ENCODE results near the gene PCDHB5.
"Not testable (repeated sequence)": the region's sequence is repeated elsewhere in the genome, so short reads cannot be mapped to it uniquely, and the experiment has no call there.

The PCDHB5 gene

DNA sequence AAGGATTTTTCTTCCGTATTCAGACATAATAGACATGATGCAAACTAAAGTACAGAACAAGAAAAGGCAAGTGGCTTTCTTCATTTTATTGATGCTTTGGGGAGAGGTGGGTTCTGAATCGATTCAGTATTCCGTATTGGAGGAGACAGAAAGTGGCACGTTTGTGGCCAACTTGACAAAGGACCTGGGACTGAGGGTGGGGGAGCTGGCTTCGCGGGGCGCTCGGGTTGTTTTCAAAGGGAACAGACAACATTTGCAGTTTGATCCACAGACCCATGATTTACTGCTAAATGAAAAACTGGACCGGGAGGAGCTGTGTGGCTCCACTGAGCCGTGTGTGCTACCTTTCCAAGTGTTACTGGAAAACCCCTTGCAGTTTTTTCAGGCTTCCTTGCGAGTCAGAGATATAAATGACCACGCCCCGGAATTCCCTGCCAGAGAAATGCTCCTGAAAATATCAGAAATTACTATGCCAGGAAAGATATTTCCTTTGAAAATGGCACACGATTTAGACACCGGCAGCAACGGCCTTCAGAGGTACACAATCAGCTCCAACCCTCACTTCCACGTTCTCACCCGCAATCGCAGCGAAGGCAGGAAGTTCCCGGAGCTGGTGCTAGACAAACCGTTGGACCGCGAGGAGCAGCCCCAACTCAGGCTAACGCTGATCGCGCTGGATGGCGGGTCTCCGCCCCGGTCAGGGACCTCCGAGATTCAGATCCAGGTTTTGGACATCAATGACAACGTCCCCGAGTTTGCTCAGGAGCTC, 15.4 kb downstream of the PCDHB5 start:
- no peak overlapping the region for H3K4me3 ChIP-seq (ENCODE audit: low read depth, low read length)
- DNase-seq (ENCODE audit: low read depth): no peak

GRCh38 chr5:141150993-141151325, 16.0 kb downstream of the PCDHB5 start:
- no peak overlapping the region for H3K4me3 ChIP-seq (ENCODE audit: low read depth, low read length)
- DNase-seq (ENCODE audit: low read depth): no peak

DNA sequence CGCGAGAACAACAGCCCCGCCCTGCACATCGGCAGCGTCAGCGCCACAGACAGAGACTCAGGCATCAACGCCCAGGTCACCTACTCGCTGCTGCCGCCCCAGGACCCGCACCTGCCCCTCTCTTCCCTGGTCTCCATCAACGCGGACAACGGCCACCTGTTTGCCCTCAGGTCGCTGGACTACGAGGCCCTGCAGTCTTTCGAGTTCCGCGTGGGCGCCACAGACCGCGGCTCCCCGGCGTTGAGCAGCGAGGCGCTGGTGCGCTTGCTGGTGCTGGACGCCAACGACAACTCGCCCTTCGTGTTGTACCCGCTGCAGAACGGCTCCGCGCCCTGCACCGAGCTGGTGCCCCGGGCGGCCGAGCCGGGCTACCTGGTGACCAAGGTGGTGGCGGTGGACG, 16.6 kb downstream of the PCDHB5 start:
- DNase-seq (ENCODE audit: low read depth); H3K4me3 ChIP-seq (ENCODE audit: low read depth, low read length): not testable (repeated sequence)

DNA sequence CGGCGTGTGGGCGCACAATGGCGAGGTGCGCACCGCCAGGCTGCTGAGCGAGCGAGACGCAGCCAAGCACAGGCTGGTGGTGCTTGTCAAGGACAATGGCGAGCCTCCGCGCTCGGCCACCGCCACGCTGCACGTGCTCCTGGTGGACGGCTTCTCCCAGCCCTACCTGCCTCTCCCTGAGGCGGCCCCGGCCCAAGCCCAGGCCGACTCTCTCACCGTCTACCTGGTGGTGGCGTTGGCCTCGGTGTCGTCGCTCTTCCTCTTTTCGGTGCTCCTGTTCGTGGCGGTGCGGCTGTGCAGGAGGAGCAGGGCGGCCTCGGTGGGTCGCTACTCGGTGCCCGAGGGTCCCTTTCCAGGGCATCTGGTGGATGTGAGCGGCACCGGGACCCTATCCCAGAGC, 17.1 kb downstream of the PCDHB5 start:
- not testable (repeated sequence) for H3K4me3 ChIP-seq (ENCODE audit: low read depth, low read length); DNase-seq (ENCODE audit: low read depth)

DNA sequence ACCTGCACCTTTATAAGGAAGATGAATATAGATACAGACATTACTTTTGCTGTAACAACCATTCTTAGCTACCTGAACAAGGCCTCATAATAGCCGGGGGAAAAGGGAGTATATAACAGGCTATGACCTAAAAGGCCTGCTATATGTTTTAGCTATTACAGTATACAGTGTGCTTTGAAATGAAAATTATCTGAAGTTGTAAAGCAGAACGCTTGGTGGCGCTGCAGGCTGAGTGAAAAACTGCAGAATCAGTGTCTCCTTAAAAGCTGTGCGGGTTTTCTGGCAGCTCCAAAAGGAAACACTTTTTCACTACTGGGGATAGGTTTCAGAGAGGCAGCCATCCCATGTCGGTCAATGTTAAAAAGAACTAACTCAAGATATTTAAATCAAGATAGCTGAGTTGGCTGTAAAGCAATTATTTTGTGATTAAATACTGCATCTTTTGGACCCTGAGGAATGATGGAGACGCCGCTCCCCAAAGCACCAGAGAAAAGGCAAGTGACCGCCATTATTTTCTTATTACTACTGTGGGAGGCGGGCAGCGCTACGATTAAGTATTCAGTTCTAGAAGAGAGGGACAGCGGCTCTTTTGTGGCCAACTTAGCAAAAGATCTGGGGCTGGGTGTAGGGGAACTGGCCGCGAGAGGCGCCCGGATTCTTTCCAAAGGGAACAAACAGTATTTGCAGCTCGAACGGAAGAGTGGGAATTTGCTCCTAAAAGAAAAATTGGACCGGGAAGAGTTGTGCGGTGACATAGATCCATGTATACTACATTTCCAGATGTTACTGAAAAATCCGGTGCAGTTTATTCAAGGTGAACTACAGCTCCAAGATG, 20.8 kb downstream of the PCDHB5 start:
- no peak overlapping the region for H3K4me3 ChIP-seq (ENCODE audit: low read depth, low read length)

GRCh38 chr5:141157356-141157755, 22.4 kb downstream of the PCDHB5 start:
- not testable (repeated sequence) for H3K4me3 ChIP-seq (ENCODE audit: low read depth, low read length); DNase-seq (ENCODE audit: low read depth)

More for the DNA sequence above, 20.8 kb downstream of the PCDHB5 start:
- DNase-seq (ENCODE audit: low read depth): no peak

DNA sequence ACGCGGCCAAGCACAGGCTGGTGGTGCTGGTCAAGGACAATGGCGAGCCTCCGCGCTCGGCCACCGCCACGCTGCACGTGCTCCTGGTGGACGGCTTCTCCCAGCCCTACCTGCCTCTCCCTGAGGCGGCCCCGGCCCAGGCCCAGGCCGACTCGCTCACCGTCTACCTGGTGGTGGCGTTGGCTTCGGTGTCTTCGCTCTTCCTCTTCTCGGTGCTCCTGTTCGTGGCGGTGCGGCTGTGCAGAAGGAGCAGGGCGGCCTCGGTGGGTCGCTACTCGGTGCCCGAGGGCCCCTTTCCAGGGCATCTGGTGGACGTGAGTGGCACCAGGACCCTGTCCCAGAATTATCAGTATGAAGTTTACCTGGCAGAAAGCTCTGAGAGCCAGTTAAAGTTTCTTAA, 22.9 kb downstream of the PCDHB5 start:
- DNase-seq (ENCODE audit: low read depth); H3K4me3 ChIP-seq (ENCODE audit: low read depth, low read length): not testable (repeated sequence)

DNA sequence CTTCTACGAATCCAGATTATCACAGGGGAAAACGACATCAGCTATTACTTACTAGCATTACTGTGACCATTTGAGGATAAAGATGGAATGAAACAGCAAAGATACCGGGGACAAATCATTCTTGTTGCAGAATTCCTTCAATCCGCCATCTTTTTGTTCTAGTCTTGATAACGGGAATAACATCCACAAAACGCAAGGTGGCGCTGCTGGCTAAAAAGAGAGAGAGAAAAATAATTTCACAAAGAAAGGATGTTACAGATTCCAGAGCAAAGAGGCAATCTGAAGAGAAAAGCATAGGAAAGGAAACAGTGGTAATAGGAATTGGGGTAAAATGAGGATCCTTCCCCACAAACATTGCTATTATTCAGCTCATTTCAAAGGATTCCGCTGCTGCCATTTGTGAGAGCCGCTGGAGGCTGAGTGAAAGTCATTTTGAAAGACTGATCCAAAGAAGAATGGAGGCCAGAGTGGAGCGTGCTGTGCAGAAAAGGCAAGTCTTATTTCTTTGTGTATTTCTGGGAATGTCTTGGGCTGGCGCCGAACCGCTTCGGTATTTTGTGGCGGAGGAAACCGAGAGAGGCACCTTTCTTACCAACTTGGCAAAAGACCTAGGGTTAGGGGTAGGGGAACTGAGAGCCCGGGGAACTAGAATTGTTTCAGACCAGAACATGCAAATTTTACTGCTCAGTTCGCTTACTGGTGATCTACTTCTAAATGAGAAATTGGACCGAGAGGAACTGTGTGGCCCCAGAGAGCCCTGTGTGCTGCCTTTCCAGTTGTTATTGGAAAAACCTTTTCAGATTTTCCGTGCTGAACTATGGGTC, 37.6 kb downstream of the PCDHB5 start, which contains the start of gene PCDHB7:
PCDHB7 (plus strand) TSS at position 264 of the 824 bp plus-strand sequence; CDS start at position 456, 192 bp downstream.
- peak within 1 kb of the TSS; percentile 18 for H3K4me3 ChIP-seq (ENCODE audit: low read depth, low read length)
- no peak for DNase-seq (ENCODE audit: low read depth)

- not testable (repeated sequence) for H3K4me3 ChIP-seq (ENCODE audit: low read depth, low read length); DNase-seq (ENCODE audit: low read depth)
These were observed 39.5 kb downstream of the PCDHB5 start for GRCh38 chr5:141174291-141175104.

DNA sequence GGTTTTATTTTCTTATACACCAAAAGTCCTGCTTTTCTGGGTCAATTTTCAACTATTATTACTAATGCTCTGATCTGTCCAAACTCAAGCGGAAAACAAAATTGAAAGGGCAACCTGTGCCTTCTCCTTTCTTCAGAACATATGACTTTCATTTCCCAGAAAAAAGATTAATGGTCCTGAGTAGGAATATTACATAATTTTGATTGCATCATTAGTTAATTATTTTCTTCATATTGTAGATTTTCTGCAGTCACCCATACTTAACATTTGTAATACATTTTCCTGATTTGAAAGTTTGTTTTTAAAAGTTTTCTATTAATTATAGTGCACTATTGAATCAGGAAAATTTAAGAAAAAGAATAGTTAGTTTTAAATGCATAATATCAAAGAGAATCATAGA, 40.9 kb downstream of the PCDHB5 start:
- H3K4me3 ChIP-seq (ENCODE audit: low read depth, low read length): no peak overlapping the region
- no peak for DNase-seq (ENCODE audit: low read depth)

GRCh38 chr5:141177577-141178191, 42.7 kb downstream of the PCDHB5 start, which contains the start of gene PCDHB8:
PCDHB8 (plus strand) TSS chr5:141177790; CDS start chr5:141178035, 245 bp downstream.
- not testable (repeated sequence) for H3K4me3 ChIP-seq (ENCODE audit: low read depth, low read length); DNase-seq (ENCODE audit: low read depth)

- H3K4me3 ChIP-seq (ENCODE audit: low read depth, low read length); DNase-seq (ENCODE audit: low read depth): not testable (repeated sequence)
These were observed 44.4 kb downstream of the PCDHB5 start for GRCh38 chr5:141179371-141179770.

GRCh38 chr5:141179876-141180275, 44.9 kb downstream of the PCDHB5 start:
- not testable (repeated sequence) for DNase-seq (ENCODE audit: low read depth); H3K4me3 ChIP-seq (ENCODE audit: low read depth, low read length)

DNA sequence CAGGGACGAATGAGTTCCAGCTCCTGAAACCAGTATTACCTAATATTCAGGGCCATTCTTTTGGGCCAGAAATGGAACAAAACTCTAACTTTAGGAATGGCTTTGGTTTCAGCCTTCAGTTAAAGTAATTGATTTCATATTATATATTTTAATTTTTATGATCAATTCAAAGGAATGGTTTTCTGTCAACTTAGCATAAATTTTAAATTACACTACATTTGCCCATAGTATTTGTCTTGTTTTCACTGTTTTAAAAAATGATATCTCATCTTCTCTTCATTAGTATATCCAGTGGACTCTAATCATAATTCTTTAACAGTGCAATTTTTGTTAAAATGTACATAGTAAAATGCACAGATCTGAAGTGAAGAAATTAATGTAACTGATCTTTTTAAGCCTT, 45.3 kb downstream of the PCDHB5 start:
- DNase-seq (ENCODE audit: low read depth): no peak
- H3K4me3 ChIP-seq (ENCODE audit: low read depth, low read length): no peak overlapping the region

GRCh38 chr5:141182248-141182647, 47.2 kb downstream of the PCDHB5 start, which contains the start of gene PCDHB16:
PCDHB16 (plus strand) TSS chr5:141182387; CDS start chr5:141182560, 173 bp downstream.
- DNase-seq (ENCODE audit: low read depth): no peak
- peak within 1 kb of the TSS; percentile 23 for H3K4me3 ChIP-seq (ENCODE audit: low read depth, low read length)

DNA sequence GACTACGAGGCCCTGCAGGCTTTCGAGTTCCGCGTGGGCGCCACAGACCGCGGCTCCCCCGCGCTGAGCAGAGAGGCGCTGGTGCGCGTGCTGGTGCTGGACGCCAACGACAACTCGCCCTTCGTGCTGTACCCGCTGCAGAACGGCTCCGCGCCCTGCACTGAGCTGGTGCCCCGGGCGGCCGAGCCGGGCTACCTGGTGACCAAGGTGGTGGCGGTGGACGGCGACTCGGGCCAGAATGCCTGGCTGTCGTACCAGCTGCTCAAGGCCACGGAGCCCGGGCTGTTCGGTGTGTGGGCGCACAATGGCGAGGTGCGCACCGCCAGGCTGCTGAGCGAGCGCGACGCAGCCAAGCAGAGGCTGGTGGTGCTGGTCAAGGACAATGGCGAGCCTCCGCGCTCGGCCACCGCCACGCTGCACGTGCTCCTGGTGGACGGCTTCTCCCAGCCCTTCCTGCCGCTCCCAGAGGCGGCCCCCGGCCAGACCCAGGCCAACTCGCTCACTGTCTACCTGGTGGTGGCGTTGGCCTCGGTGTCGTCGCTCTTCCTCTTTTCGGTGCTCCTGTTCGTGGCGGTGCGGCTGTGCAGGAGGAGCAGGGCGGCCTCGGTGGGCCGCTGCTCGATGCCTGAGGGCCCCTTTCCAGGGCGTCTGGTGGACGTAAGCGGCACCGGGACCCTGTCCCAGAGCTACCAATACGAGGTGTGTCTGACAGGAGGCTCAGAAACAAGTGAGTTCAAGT, 49.3 kb downstream of the PCDHB5 start:
- DNase-seq (ENCODE audit: low read depth); H3K4me3 ChIP-seq (ENCODE audit: low read depth, low read length): not testable (repeated sequence)

DNA sequence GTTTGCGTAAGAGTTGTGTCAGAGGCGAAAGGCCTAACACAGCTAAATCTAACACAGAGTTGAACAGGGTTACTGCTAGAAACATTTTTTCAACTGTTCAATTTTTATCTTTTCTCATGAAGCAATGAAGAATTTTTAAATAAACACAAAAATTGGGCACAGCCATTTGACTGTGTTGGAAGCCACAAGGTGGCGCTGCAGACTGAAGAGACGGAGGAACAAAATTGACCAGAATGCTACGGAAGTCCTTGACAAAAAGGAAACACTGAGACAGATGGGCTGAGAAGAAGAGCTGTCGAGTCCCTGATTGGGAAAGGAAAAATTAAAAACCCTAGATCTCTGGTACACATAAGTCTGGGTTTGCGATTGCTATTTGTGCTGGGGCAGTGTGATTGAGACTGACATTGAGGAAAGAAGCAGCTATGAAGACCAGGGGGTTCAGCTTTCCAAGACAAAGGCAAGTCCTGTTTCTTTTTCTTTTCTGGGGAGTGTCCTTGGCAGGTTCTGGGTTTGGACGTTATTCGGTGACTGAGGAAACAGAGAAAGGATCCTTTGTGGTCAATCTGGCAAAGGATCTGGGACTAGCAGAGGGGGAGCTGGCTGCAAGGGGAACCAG, 52.0 kb downstream of the PCDHB5 start, which contains the start of gene PCDHB9:
PCDHB9 (plus strand) TSS at position 265 of the 616 bp plus-strand sequence; CDS start at position 423, 158 bp downstream.
- DNase-seq (ENCODE audit: low read depth): no peak
- no peak within 1 kb of the TSS for H3K4me3 ChIP-seq (ENCODE audit: low read depth, low read length)
